Measurements from ENCODE around the gene SLC25A33. TPM values are rescaled to one million over a fixed set of nuclear protein-coding genes. Genes with fewer than 3 reads are reported as not detected.
"Not testable (repeated sequence)": the region's sequence is repeated elsewhere in the genome, so short reads cannot be mapped to it uniquely, and the experiment has no call there.

The SLC25A33 gene
- total RNA-seq, 1 donor from 2014 or later = 7.7 TPM

- Mint-ChIP-seq H3K4me3 (ENCODE audit: low read depth) (no peak overlapping the region), H3K27me3 (no peaks in the 10 kb centered on the region)
- TF ChIP-seq CTCF (IDR thresholded peaks at IDR 0.05; ENCODE audit: unreplicated experiment) = no peak
These were observed 18.4 kb downstream of the SLC25A33 start for GRCh38 chr1:9557624-9558023.

GRCh38 chr1:9558271-9558945 lies 19.1 kb downstream of the SLC25A33 start:
- no peak for TF ChIP-seq CTCF (IDR thresholded peaks at IDR 0.05; ENCODE audit: unreplicated experiment)
- Mint-ChIP-seq H3K4me1 (ENCODE audit: low read depth) (peaks cover 7% of the 10 kb centered on the region), H3K36me3 (ENCODE audit: insufficient read depth) (peaks cover 15% of the 10 kb centered on the region), H3K27ac (no peak overlapping the region), H3K27me3 (no peaks in the 10 kb centered on the region), H3K9me3 (ENCODE audit: low read depth) (no peaks in the 10 kb centered on the region), H3K4me3 (ENCODE audit: low read depth) (no peak overlapping the region)
- DNase-seq (ENCODE audit: low spot score, unreplicated experiment) = no peak

More at GRCh38 chr1:9557624-9558023, 18.4 kb downstream of the SLC25A33 start:
- H3K4me1 Mint-ChIP-seq (ENCODE audit: low read depth) = peaks cover 9% of the 10 kb centered on the region
- DNase-seq (ENCODE audit: low spot score, unreplicated experiment) = no peak
- H3K36me3 Mint-ChIP-seq (ENCODE audit: insufficient read depth) = peaks cover 11% of the 10 kb centered on the region
- H3K9me3 Mint-ChIP-seq (ENCODE audit: low read depth) = no peaks in the 10 kb centered on the region
- H3K27ac Mint-ChIP-seq = no peak overlapping the region

- H3K9me3 Mint-ChIP-seq (ENCODE audit: low read depth) = no peaks in the 10 kb centered on the region
- peaks cover 2% of the 10 kb centered on the region for H3K4me1 Mint-ChIP-seq (ENCODE audit: low read depth)
- H3K4me3 Mint-ChIP-seq (ENCODE audit: low read depth) = no peak overlapping the region
- H3K27me3 Mint-ChIP-seq = no peaks in the 10 kb centered on the region
- H3K27ac Mint-ChIP-seq = no peak overlapping the region
- no peak for TF ChIP-seq CTCF (IDR thresholded peaks at IDR 0.05; ENCODE audit: unreplicated experiment)
- peaks cover 18% of the 10 kb centered on the region for H3K36me3 Mint-ChIP-seq (ENCODE audit: insufficient read depth)
- DNase-seq (ENCODE audit: low spot score, unreplicated experiment) = no peak
These were observed 19.8 kb downstream of the SLC25A33 start for GRCh38 chr1:9558946-9559545.

- H3K9me3 Mint-ChIP-seq (ENCODE audit: low read depth) = no peaks in the 10 kb centered on the region
- peaks cover 2% of the 10 kb centered on the region for H3K4me1 Mint-ChIP-seq (ENCODE audit: low read depth)
- no peaks in the 10 kb centered on the region for H3K27me3 Mint-ChIP-seq
- peaks cover 22% of the 10 kb centered on the region for H3K36me3 Mint-ChIP-seq (ENCODE audit: insufficient read depth)
- no peak overlapping the region for H3K4me3 Mint-ChIP-seq (ENCODE audit: low read depth)
- TF ChIP-seq CTCF (IDR thresholded peaks at IDR 0.05; ENCODE audit: unreplicated experiment) = no peak
- DNase-seq (ENCODE audit: low spot score, unreplicated experiment) = no peak
- H3K27ac Mint-ChIP-seq = peak overlapping the region; percentile 59
These were observed 20.4 kb downstream of the SLC25A33 start for GRCh38 chr1:9559673-9560072.

- not testable (repeated sequence) for H3K27me3 Mint-ChIP-seq; H3K4me1 Mint-ChIP-seq (ENCODE audit: low read depth); H3K9me3 Mint-ChIP-seq (ENCODE audit: low read depth); DNase-seq (ENCODE audit: low spot score, unreplicated experiment); H3K4me3 Mint-ChIP-seq (ENCODE audit: low read depth)
- peaks cover 25% of the 10 kb centered on the region for H3K36me3 Mint-ChIP-seq (ENCODE audit: insufficient read depth)
- peak overlapping the region; percentile 59 for H3K27ac Mint-ChIP-seq
These were observed 20.8 kb downstream of the SLC25A33 start for GRCh38 chr1:9560090-9560489.

GRCh38 chr1:9561429-9561828 lies 22.2 kb downstream of the SLC25A33 start:
- H3K36me3 Mint-ChIP-seq (ENCODE audit: insufficient read depth) = peaks cover 18% of the 10 kb centered on the region
- no peak overlapping the region for H3K27ac Mint-ChIP-seq
- no peaks in the 10 kb centered on the region for H3K27me3 Mint-ChIP-seq

More at GRCh38 chr1:9561429-9561828, 22.2 kb downstream of the SLC25A33 start:
- Mint-ChIP-seq H3K4me1 (ENCODE audit: low read depth) (peaks cover 2% of the 10 kb centered on the region), H3K9me3 (ENCODE audit: low read depth) (no peaks in the 10 kb centered on the region), H3K4me3 (ENCODE audit: low read depth) (no peak overlapping the region)
- TF ChIP-seq CTCF (IDR thresholded peaks at IDR 0.05; ENCODE audit: unreplicated experiment) = no peak
- no peak for DNase-seq (ENCODE audit: low spot score, unreplicated experiment)
